NT2/D1 (cell line): ENCODE data around the gene EML1.

Experiments
- YY1 ChIP-seq: IDR thresholded peaks from 2 replicates; pipeline ENCODE4 v1.6.1; 2011; ENCODE audit not compliant: insufficient read length, insufficient read depth
- ZNF274 ChIP-seq: IDR thresholded peaks from 2 replicates; pipeline ENCODE4 v1.6.1; 2011; ENCODE audit warnings: mild to moderate bottlenecking, low read depth, low read length

DNA sequence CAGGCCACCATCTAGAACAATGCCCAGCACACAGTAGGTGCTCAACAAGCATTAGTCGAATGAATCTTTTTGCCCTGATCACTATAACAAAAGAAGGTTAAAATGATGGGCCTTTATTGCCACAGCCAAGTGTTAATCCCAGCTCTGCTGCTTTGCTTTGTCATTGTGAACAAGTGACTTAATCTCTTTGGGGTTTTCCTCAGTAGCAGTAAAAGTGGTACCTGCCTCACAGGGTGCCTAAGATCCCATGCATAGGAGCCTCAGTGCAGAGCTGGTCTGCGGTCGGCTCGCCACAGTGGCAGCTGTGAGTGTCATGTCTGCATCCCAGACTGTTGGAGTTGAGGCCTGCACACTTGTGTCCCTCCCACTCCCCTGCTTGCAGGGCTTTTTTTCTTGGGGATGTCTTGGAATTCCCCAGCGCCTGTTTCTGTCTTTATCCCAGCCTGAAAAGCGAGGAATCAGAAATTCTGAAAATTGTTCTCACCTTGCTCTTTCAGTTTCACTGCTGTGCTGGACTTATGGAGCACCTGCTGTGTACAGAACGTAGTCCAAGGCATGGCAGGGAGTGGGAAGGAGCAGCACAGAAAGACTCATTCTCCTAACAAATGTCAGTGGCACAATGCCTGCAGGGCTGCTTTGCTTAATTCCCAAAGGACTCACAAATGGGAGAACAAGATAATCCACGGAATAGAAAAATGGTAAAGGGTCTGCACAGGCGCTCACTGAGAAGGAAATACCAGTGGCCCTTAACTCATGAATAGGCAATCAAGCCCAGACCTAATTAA lies 90.8 kb downstream of the EML1 start:
- TF ChIP-seq YY1 (no peak), ZNF274 (no peak)
